HAP-1 (cell line): Measurements from ENCODE around the gene ZFYVE28.

Source experiments
- DNase-seq, 2 experiments: peaks; one replicate each; pipeline ENCODE4 v3.0.0-alpha.2; 2016 to 2020; ENCODE audit warnings: low spot score in 2 of 2
- H3K27me3 ChIP-seq: fragments of 250-450 bp; sonication (Bioruptor Pico); 2 replicates; pipeline ENCODE4 v1.5.1; 2020; ENCODE audit warnings: low read depth, mild to moderate bottlenecking, moderate library complexity
- H3K36me3 ChIP-seq: fragments of 250-450 bp; sonication (Bioruptor Pico); replicated peaks from 2 replicates; pipeline ENCODE4 v1.5.1; 2020; ENCODE audit warnings: mild to moderate bottlenecking
- H3K4me1 ChIP-seq: fragments of 250-450 bp; sonication (Bioruptor Pico); 2 replicates; pipeline ENCODE4 v1.5.1; 2020; ENCODE audit warnings: mild to moderate bottlenecking
- H3K4me3 ChIP-seq: fragments of 250-450 bp; sonication (Bioruptor Pico); 2 replicates; pipeline ENCODE4 v1.5.1; 2020; ENCODE audit warnings: mild to moderate bottlenecking, moderate library complexity
- H3K9me3 ChIP-seq: fragments of 250-450 bp; sonication (Bioruptor Pico); 2 replicates; pipeline ENCODE4 v1.5.1; 2020; ENCODE audit warnings: mild to moderate bottlenecking, moderate library complexity
- in situ Hi-C: fragments of 300-500 bp; cut with MboI; formaldehyde crosslinking; loops from 3 replicates; pipeline ENCODE4 v1.14.3; 2020; ENCODE audit warnings: low sequenced_read_pairs, inconsistent platforms, mixed read lengths

ZFYVE28 gene

GRCh38 chr4:2352171-2352570, 66.3 kb downstream of the ZFYVE28 start:
- Histone ChIP-seq H3K36me3 (no peaks in the 10 kb centered on the region), H3K4me1 (no peaks in the 10 kb centered on the region; the same call in 1 of the 2 replicates)
- in situ Hi-C loops: no loop called here

GRCh38 chr4:2350982-2351381, 67.5 kb downstream of the ZFYVE28 start:
- in situ Hi-C loops: no loop called here

More at GRCh38 chr4:2352171-2352570, 66.3 kb downstream of the ZFYVE28 start:
- no peaks in the 10 kb centered on the region for H3K9me3 ChIP-seq
- peak in 1 of 2 experiments; percentile 4 for DNase-seq
- no peaks in the 10 kb centered on the region for H3K27me3 ChIP-seq
- no peak overlapping the region for H3K4me3 ChIP-seq

GRCh38 chr4:2348786-2349185, 69.7 kb downstream of the ZFYVE28 start:
- Histone ChIP-seq H3K4me1 (no peaks in the 10 kb centered on the region; the same call in 1 of the 2 replicates), H3K9me3 (no peaks in the 10 kb centered on the region), H3K27me3 (no peaks in the 10 kb centered on the region), H3K36me3 (no peaks in the 10 kb centered on the region), H3K4me3 (no peak overlapping the region)
- no peak for DNase-seq
- in situ Hi-C loops: no loop called here

More at GRCh38 chr4:2350982-2351381, 67.5 kb downstream of the ZFYVE28 start:
- Histone ChIP-seq H3K27me3 (no peaks in the 10 kb centered on the region), H3K36me3 (no peaks in the 10 kb centered on the region), H3K4me1 (no peaks in the 10 kb centered on the region; the same call in 1 of the 2 replicates), H3K4me3 (no peak overlapping the region), H3K9me3 (no peaks in the 10 kb centered on the region)
- DNase-seq: peak in 1 of 2 experiments; percentile 3

GRCh38 chr4:2347190-2347589, 71.3 kb downstream of the ZFYVE28 start:
- in situ Hi-C loops: no loop called here
- Histone ChIP-seq H3K4me1 (no peaks in the 10 kb centered on the region; the same call in 1 of the 2 replicates), H3K4me3 (no peak overlapping the region), H3K9me3 (no peaks in the 10 kb centered on the region), H3K27me3 (no peaks in the 10 kb centered on the region), H3K36me3 (no peaks in the 10 kb centered on the region)
- peak in 1 of 2 experiments; percentile 30 for DNase-seq

GRCh38 chr4:2343476-2343875, 75.0 kb downstream of the ZFYVE28 start:
- H3K9me3 ChIP-seq: no peaks in the 10 kb centered on the region
- no peak overlapping the region for H3K4me3 ChIP-seq
- in situ Hi-C loops: no loop called here
- no peaks in the 10 kb centered on the region; the same call in 1 of the 2 replicates for H3K4me1 ChIP-seq
- H3K36me3 ChIP-seq: no peaks in the 10 kb centered on the region
- peak in 1 of 2 experiments; percentile 0 for DNase-seq
- H3K27me3 ChIP-seq: no peaks in the 10 kb centered on the region

DNA sequence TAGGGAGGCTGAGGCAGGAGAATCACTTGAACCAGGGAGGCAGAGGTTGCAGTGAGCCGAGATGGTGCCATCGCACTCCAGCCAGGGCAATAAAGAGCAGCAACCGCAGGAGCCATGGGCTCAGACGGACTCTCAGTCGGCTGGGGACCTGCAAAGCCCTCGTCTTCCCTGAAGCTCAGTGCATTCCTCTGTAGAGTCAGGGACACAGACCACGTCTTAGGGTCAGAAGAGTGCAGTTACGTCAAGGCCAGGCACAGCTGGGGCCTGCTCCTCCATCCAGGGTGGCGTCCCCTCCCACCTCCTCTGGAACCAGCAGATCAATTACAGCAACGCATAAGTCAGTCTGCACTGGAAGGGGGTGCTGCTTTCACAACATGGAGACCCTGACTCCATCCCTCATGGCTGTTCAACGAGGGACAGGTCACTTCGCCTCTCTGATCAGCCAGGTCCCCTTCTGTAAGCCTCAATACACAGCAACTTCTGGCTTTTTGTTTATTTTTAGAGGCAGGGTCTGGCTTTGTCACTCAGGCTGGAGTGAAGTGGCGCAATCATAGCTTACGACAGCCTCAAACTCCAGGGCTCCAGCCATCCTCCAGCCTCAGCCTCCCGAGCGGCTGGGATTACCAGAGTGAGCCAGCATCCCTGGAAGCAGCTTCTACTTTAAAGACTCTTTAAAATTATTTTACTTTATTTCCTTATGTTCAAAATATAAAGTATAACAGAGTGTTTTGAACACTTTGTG, 76.4 kb downstream of the ZFYVE28 start:
- H3K36me3 ChIP-seq: no peaks in the 10 kb centered on the region
- no peak overlapping the region for H3K4me3 ChIP-seq
- peak in 1 of 2 experiments; percentile 4 for DNase-seq
- in situ Hi-C loops: no loop called here
- no peaks in the 10 kb centered on the region for H3K9me3 ChIP-seq
- H3K27me3 ChIP-seq: no peaks in the 10 kb centered on the region
- H3K4me1 ChIP-seq: no peaks in the 10 kb centered on the region; the same call in 1 of the 2 replicates

- in situ Hi-C loops: no loop called here
- no peaks in the 10 kb centered on the region for H3K27me3 ChIP-seq
- H3K4me3 ChIP-seq: no peak overlapping the region
- DNase-seq: peak in 1 of 2 experiments; percentile 5
- H3K36me3 ChIP-seq: no peaks in the 10 kb centered on the region
- H3K9me3 ChIP-seq: no peaks in the 10 kb centered on the region
- no peaks in the 10 kb centered on the region for H3K4me1 ChIP-seq
Observed at GRCh38 chr4:2341261-2341841, 77.1 kb downstream of the ZFYVE28 start.

DNA sequence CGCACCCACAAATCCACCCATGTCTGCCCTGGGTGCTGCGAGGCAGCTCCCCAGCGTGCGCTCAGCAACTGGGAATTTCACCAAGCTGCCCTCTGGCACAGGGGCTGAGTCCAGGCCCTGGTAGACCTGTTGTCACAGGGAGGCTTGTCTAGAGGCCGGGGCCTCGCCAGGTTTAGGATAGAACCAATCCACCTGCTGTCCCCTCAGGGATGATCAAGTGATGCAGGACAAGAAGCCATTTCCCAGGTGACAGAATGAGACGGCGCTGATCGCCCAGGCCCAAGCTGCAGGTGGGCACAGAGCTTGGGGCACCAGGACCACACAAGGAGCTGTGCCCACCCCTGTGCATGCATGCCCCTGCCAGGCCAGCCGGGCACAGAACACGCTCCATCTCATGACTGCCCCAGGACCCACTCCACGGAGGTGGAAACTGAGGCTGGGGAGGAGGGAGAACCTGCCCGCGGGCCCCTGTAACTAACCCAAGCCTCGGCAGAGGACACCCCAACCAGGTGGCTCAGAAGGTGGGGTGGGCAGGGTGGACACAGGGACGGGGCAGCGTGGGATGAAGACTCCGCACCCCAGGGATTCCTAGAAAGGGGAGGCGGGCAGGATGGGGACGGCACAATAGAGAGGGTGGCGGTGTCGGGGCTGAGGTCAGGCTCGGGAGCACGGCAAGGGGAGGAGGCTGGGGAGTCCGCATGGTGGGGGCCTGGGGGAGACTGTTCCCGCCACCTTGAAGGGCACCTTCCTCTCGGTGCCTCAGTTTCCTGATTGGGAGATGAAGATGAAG, 78.0 kb downstream of the ZFYVE28 start:
- in situ Hi-C loops: no loop called here

DNA sequence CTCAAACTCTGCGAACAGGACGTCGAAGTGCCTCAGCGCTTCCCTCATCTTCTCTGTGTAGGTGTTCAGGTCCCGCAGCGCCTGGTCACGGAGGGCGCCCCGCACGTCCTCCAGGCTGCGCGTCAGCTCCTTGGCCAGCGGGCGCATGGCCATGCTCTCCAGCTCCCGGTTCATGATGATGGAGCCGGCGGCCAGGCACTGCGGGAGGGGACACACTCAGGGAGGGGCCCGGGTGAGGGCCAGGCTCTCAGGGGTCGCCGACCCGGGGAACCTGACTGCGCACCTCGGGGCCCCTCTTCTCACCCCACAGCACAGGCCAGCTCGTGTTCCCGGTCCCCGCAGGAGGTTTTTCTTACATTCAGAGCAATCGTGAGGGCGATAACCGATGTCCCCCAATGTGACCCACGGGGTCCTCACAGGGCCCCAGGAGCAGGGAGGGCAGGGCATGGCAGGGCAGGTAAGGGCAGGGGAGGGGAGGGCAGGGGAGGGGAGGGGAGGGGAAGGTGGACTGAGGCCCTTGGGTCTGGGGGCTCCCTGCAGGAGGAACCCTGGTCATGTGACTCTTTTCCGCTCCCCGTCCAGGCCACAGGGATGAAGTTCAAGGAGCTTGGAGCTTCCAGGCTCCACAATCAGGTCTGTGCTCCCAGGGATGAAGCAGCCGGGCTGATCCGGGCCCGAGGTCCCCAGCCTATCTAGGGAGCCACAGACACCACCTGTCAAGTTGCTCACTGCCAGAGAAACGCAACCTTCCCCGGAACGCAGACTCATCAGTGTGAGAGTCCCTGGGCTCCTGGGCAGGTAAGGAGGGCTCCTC, 78.8 kb downstream of the ZFYVE28 start:
- H3K27me3 ChIP-seq: no peaks in the 10 kb centered on the region
- DNase-seq: peak in 1 of 2 experiments; percentile 6
- no peaks in the 10 kb centered on the region for H3K9me3 ChIP-seq
- in situ Hi-C loops: no loop called here
- H3K4me3 ChIP-seq: no peak overlapping the region
- no peaks in the 10 kb centered on the region for H3K36me3 ChIP-seq
- no peaks in the 10 kb centered on the region for H3K4me1 ChIP-seq

More for the DNA sequence above, 78.0 kb downstream of the ZFYVE28 start:
- Histone ChIP-seq H3K27me3 (no peaks in the 10 kb centered on the region), H3K4me3 (no peak overlapping the region), H3K9me3 (no peaks in the 10 kb centered on the region), H3K36me3 (no peaks in the 10 kb centered on the region), H3K4me1 (no peaks in the 10 kb centered on the region)
- peak in 1 of 2 experiments; percentile 4 for DNase-seq

DNA sequence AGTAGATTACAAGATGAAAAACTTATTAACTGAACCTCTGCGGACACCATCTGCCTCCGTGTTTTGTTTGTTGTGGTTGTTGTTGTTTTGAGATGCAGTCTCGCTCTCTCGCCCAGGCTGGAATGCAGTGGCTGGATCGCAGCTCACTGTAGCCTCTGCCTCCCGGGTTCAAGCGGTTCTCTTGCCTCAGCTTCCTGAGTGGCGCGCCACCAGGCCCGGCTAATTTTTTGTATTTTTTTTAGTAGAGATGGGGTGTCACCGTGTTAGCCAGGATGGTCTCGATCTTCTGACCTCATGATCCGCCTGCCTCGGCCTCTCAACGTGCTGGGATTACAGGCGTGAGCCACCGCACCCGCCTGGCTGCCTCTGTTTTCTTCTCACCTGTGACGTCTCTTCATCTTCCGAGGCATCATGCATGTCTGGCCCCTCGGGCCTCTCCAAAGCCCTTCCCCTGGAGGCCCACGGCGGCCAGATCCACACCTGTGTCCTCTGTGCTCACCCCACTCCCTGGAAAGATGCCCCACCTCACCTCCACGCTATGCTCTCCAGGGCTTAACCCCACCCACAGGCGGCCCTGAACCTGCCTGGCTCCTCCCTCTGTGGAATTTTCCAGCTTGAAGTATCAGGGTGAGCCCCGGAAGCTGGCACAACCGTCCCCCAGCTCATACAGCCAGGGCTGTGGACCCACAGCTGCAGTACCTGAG, 79.5 kb downstream of the ZFYVE28 start:
- in situ Hi-C loops: no loop called here
- peak in 1 of 2 experiments; percentile 4 for DNase-seq
- Histone ChIP-seq H3K4me3 (no peak overlapping the region), H3K27me3 (no peaks in the 10 kb centered on the region), H3K4me1 (no peaks in the 10 kb centered on the region), H3K9me3 (no peaks in the 10 kb centered on the region), H3K36me3 (no peaks in the 10 kb centered on the region)

- in situ Hi-C loops: no loop called here
- Histone ChIP-seq H3K4me3 (no peak overlapping the region), H3K9me3 (no peaks in the 10 kb centered on the region), H3K4me1 (no peaks in the 10 kb centered on the region), H3K36me3 (no peaks in the 10 kb centered on the region), H3K27me3 (no peaks in the 10 kb centered on the region)
- no peak for DNase-seq
Observed at GRCh38 chr4:2337896-2338295, 80.5 kb downstream of the ZFYVE28 start.

GRCh38 chr4:2337131-2337723, 81.2 kb downstream of the ZFYVE28 start:
- in situ Hi-C loops: no loop called here
- Histone ChIP-seq H3K4me3 (no peak overlapping the region), H3K4me1 (no peaks in the 10 kb centered on the region), H3K9me3 (no peaks in the 10 kb centered on the region), H3K36me3 (no peaks in the 10 kb centered on the region), H3K27me3 (no peaks in the 10 kb centered on the region)
- no peak for DNase-seq
